ENCODE results near the gene SLC10A4. TPM values are rescaled to one million over a fixed set of nuclear protein-coding genes. Genes with fewer than 3 reads are reported as not detected.

The SLC10A4 gene
- total and polyA plus RNA-seq, 7 donors: 0.06 to 0.29 (median 0.15) TPM; not detected in 1

GRCh38 chr4:48481581-48481980, 1.6 kb upstream of the SLC10A4 start:
- Histone ChIP-seq H3K27ac (no peak overlapping the region), H3K9me3 (no peaks in the 10 kb centered on the region), H3K36me3 (ENCODE audit: insufficient read depth in 1 of 2, low read depth in 1 of 2) (no peaks in the 10 kb centered on the region), H3K4me1 (no peaks in the 10 kb centered on the region), H3K4me3 (no peak overlapping the region), H3K27me3 (ENCODE audit: insufficient read depth in 3 of 3, low read length in 2 of 3) (peaks cover 0 to 50% (median 21%) of the 10 kb centered on the region in 3 donors)
- WGBS, 3 donors: 81 to 93% (median 91%) methylated on average over 1 of the region's 1 CpG
- DNase-seq: no peak
- ATAC-seq: no peak
- TF ChIP-seq CTCF (IDR thresholded peaks at IDR 0.05): no peak
- intact Hi-C loops (cut with DNase I): loop anchor here in 1 of 2 donors (10.0 kb wide), 1 partner anchor 157 kb away; no protein-coding TSS in a partner anchor

DNA sequence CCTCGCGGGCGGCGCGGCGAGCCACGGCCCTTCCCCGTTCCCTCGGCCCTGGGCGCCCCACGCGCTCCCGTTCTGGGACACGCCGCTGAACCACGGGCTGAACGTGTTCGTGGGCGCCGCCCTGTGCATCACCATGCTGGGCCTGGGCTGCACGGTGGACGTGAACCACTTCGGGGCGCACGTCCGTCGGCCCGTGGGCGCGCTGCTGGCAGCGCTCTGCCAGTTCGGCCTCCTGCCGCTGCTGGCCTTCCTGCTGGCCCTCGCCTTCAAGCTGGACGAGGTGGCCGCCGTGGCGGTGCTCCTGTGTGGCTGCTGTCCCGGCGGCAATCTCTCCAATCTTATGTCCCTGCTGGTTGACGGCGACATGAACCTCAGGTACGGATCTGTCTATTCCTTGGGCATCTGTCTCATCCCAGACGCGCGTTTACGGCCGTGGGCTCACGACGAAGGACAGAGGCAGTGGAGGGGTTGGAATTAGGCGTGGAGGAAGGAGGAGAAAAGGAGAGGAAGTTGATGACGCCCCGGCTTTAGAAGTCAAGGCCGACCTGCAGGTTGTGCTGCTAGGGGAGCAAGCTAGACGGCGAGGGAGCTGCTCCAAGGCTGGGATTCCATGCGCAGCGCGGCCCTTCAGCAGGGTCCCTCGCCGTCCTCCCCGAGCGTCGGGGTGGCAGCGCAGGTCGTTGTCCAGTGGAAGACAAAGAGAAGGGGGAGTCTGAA, 792 bp downstream of the SLC10A4 start:
- intact Hi-C loops (cut with DNase I): loop anchor here in 1 of 2 donors (10.0 kb wide), 1 partner anchor 159 kb away; no protein-coding TSS in a partner anchor
- peak overlapping the region; percentile 54 for H3K4me3 ChIP-seq
- WGBS, 3 donors: 7 to 9% (median 9%) methylated on average over 56 to 66 of the region's 66 CpGs
- no peaks in the 10 kb centered on the region for H3K4me1 ChIP-seq
- peaks cover 0 to 71% (median 25%) of the 10 kb centered on the region in 3 donors for H3K27me3 ChIP-seq (ENCODE audit: insufficient read depth in 3 of 3, low read length in 2 of 3)
- no peak for TF ChIP-seq CTCF (IDR thresholded peaks at IDR 0.05)
- no peaks in the 10 kb centered on the region for H3K9me3 ChIP-seq
- ATAC-seq (peak in 1 of 4 donors; percentile 13), DNase-seq (peak; percentile 22 to 47)
- H3K36me3 ChIP-seq (ENCODE audit: insufficient read depth in 1 of 2, low read depth in 1 of 2): no peaks in the 10 kb centered on the region
- no peak overlapping the region for H3K27ac ChIP-seq

- Histone ChIP-seq H3K4me3 (no peak overlapping the region), H3K27ac (no peak overlapping the region), H3K9me3 (no peaks in the 10 kb centered on the region), H3K4me1 (no peaks in the 10 kb centered on the region), H3K27me3 (ENCODE audit: insufficient read depth in 3 of 3, low read length in 2 of 3) (peaks cover 0 to 78% (median 28%) of the 10 kb centered on the region in 3 donors), H3K36me3 (ENCODE audit: insufficient read depth in 1 of 2, low read depth in 1 of 2) (no peaks in the 10 kb centered on the region)
- WGBS, 3 donors: 40 to 46% (median 42%) methylated on average over 22 of the region's 22 CpGs
- intact Hi-C loops (cut with DNase I): loop anchor here in 1 of 2 donors (10.0 kb wide), 1 partner anchor 160 kb away; no protein-coding TSS in a partner anchor
- ATAC-seq (no peak), DNase-seq (no peak)
- TF ChIP-seq CTCF (IDR thresholded peaks at IDR 0.05): no peak
Observed at GRCh38 chr4:48484494-48485168, 1.5 kb downstream of the SLC10A4 start.

DNA sequence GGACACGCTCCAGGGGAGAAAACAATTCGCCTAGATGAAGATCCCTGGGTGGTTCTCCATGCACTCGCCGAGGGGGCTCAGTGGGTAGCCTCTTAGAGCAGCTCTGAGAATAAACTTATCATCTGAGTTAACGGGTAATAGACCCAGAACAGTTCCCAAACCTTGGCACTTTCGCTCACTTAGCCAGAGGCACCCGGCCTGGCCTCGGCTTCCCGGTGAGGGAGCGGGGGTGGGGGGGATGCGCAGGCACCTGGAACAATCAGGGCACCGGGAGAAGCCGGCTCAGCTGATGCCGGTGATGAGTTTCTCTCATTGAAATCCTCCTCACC, 6.5 kb downstream of the SLC10A4 start:
- H3K4me3 ChIP-seq: peak overlapping the region; percentile 58
- 16 to 27% (median 24%) methylated on average over 14 of the region's 14 CpGs for WGBS, 3 donors
- no peak for ATAC-seq

More for the DNA sequence above, 6.5 kb downstream of the SLC10A4 start:
- no peaks in the 10 kb centered on the region for H3K36me3 ChIP-seq (ENCODE audit: insufficient read depth in 1 of 2, low read depth in 1 of 2)
- intact Hi-C loops (cut with DNase I): loop anchor here in 1 of 2 donors (10.0 kb wide), 1 partner anchor 165 kb away; no protein-coding TSS in a partner anchor
- TF ChIP-seq CTCF (IDR thresholded peaks at IDR 0.05): no peak
- H3K4me1 ChIP-seq: no peaks in the 10 kb centered on the region
- no peak overlapping the region for H3K27ac ChIP-seq
- no peak for DNase-seq
- H3K27me3 ChIP-seq (ENCODE audit: insufficient read depth in 3 of 3, low read length in 2 of 3): peaks cover 0 to 78% (median 34%) of the 10 kb centered on the region in 3 donors
- no peaks in the 10 kb centered on the region for H3K9me3 ChIP-seq
